Femur (tissue), 1 donor: ENCODE results near the gene DLX1.
"Not testable (repeated sequence)": the region's sequence is repeated elsewhere in the genome, so short reads cannot be mapped to it uniquely, and the experiment has no call there.

ENCODE experiments used
- DNase-seq: peaks from one replicate; pipeline ENCODE4 v3.0.0-alpha.2; 2017

DLX1 gene

DNA sequence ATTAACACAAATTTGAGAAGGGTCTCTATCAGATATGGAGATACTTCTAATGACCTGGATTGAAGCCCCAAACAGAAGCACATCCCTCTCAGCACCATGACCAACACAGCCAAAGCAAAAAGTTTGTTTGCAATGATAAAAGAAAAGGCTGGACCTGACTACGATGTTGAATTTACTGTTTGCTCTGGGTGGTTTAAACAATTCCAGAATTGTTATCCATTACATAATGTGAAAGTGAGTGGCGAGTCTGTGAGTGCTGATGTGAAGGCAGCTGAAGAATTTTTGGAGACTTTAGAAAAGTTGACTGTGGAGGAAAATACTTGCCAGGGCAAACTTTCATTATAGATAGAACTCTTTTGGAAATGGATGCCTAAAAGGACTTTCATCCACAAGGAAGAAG, 34.8 kb downstream of the DLX1 start:
- DNase-seq, result no peak

DNA sequence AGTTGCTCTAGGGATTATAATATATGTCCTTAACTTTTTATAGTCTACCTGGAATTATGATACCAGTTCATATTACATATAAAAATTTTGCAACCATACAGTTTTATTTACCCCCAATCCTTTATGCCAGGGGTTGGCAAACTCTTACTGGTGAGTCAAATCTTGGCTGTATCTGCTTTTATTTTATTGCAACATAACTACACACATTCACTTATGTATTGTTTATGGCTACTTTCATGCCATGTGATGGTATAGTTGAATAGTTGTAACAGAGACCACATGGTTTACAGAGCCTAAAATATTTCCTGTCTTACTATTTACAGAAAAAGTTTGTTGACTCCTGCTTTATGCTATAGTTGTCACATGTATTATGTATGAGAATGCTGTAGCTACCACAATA, 43.2 kb downstream of the DLX1 start:
- no peak for DNase-seq

DNA sequence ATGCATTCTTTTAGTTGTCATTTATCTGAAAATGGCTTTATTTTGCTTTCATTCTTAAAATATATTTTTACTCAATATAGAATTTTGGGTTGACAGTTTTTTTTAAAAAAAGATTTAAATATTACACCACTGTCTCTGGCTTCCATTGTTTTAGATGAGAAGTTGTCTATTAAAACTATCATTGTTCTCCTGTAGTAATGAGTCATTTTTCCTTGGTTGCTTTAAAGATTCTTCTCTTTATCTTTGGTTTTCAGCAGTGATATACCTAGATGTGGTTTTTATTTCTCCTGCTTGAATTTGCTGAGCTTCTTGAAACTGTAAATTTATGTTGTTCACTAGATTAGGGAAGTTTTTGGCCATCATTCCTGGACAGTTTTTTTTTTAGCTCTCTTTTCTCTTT, 44.1 kb downstream of the DLX1 start:
- no peak for DNase-seq

DNA sequence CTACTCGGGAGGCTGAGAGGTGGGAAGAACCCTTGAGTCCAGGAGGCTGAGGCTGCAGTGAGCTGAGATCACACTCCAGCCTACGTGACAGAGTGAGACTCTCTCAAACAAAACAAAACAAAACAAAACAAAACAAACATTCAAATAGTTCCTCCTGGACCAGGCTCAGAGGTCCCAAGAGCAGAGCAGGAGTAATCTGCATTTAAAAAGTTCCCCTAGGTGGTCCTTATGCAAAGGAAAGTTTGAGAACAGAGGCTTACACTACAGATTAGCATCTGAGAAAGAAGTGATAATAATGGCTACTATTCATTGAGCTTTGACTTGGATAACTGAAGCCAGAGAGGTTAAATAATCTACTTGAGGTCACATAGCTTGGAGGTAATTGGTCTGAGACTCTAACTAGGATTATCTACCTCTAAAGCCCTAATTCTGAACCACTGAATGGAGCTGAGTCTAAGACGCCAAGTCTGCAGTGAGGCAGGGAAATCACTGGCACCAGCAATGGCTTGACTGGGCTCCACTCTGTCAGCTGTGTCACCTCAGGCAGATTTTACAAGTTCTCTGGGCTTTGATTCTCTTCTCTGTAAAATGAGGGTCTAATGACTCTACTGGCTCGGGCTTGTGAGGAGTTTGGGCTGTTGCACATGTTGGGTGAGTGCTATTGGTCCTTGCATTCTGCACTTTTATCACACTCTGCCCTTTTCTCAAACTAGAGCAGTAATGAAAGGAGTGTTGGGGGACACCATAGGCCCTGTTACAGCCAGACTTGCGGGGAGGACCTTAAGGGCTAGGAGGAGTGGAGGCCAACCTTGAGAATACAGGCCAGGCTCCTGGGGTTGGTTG, 46.6 kb downstream of the DLX1 start:
- DNase-seq, result no peak

DNA sequence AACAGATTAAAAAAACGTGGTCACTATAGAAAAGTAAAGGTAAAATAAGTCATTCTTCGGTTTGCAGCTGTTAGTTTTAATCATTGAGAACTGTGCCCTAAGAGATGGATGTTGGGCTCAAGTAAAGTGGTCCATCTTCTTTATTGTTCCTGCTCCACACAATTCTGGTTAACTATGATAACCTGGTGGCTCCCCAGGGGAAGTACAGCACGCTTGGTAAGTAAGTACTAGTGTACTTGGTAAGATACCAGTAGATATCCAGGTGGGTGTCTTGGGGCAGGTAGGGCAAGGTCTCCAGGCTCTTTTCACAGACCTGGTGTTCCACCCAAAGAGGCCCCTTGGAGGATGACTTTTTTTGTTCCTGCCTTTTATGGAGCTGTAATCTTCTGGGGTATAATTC, 49.0 kb downstream of the DLX1 start:
- DNase-seq, result no peak

DNA sequence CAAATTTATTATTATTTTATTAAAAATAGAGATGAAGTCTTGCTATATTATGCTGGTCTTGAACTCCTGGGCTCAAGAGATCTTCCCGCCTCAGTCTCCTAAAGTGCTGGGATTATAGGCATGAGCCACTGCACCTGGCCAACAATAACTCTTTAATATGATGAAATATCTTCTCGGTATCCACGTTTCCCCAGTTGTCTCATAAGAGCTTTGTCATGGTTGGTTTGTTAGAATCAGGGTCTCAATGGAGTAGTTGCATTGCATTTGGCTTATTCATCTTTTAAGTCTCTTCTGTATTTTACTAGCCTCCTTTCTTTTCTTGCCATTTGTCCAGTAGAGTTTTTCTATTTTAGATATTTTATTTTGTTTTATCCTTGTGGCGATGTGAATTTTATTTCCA, 50.1 kb downstream of the DLX1 start:
- DNase-seq, result no peak

DNA sequence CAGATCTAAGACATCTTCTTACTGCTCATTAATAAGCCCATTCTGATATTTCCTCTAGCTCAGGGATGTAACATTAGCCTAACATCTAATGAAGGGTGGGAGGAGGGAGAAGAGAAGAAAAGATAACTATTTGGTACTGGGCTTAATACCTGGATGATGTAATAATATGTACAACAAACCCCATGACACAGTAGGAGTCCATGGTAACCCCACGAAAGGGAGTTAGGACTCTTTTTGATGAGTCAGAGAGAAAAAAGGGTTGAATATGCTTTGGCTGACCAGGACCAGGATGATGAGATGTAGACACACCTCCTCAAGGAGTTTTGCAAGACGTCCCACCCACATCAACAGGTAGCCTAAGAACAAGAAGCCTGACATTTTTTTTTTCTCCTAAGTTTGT, 51.8 kb downstream of the DLX1 start:
- no peak for DNase-seq

DNA sequence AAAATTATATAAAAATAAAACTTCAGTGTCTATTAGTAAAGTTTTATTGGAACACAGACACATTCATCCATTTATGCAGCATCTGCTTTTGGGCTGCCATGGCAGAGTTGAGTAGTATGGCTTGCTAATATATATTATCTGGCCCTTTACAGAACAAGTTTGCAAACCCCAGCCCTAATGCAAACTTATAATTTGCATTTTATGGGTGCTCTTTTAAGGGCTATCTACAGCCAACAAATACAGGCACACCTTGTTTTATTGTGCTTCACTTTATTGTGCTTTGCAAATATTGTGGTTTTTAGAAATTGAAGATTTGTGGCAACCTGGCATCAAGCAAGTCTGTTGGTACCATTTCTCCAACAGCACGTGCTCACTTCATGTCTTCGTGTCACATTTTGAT, 52.6 kb downstream of the DLX1 start:
- DNase-seq, result no peak

DNA sequence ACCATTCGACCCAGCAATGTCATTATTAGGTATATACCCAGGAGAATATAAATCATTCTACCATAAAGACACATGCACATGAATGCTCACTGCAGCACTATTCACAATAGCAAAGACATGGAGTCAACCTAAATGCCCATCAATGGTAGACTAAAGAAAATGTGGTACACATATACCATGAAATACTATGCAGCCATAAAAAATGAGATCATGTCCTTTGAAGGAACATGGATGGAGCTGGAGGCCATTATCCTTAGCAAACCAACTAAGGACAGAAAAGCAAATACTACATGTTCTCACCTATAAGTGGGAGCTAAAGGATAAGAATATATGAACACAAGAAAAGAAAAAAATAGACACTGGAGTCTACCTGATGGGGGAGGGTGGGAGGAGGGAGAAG, 53.4 kb downstream of the DLX1 start:
- not testable (repeated sequence) for DNase-seq
